ENCODE results near the gene EFCAB7.
A peak's percentile ranks its signal among the peaks of the same experiment; 100 is the strongest.

EFCAB7 gene

GRCh38 chr1:63607322-63607721 is 84.0 kb downstream of the EFCAB7 start:
- DNase-seq = no peak

GRCh38 chr1:63611231-63611630 is 87.9 kb downstream of the EFCAB7 start:
- DNase-seq = no peak

DNA sequence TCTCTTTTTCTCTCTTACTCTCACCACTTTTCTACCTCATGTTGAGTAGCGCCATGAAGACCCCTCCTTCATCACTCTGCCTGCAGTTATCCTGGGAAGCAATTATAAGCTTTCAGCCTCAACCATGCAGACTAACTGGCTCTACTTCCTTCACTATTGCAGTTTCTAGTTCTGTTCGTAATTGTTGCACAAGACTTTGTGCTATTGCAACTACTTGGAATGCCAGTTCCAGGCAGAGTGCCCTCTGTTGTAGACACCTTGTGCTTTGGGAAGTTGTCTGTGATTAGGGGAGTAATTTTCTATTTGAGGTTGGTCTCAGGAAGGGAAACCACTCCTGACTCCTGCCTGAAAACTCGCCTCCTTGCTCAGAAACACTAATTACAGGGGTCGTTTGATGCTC is 89.2 kb downstream of the EFCAB7 start:
- DNase-seq = no peak

DNA sequence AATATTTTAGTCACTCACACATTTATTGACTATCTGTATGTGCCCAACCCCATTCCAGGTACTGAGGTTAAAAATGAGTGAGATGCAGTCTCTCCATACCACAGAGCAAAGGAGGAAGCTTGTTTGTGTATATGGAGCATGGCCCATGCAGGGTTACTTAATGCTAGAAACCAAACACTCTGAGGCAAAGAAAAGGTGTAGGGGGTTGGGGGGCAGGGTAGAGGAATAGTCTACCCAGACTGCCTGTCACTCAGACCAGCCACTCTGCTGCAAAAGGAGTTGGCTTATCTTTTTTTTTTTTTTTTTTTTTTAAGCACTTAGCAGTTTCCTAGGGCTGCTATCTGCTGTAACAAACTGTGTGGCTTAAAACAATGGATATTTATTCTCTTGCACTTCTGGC is 89.6 kb downstream of the EFCAB7 start:
- DNase-seq = no peak

GRCh38 chr1:63615768-63616420 is 92.6 kb downstream of the EFCAB7 start:
- peak; percentile 71 for DNase-seq

DNA sequence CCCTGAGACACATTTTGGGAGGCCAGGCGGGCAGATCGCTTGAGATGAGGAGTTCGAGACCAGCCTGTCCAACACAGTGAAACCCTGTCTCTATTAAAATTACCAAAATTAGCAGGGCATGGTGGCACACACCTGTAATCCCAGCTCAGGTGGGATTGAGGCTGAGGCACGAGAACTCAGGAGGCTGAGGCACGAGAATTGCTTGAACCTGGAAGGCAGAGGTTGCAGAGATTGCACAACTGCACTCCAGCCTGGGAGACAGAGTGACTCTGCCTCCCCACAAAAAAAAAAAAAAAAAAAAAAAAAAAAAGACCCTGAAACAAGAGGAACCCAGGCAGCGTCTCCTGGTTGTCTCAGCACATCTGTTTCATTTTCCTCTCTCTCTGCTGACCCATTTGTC is 94.1 kb downstream of the EFCAB7 start:
- DNase-seq = no peak

- no peak for DNase-seq
These were observed 94.7 kb downstream of the EFCAB7 start for GRCh38 chr1:63618011-63618410.

GRCh38 chr1:63619558-63619957 is 96.2 kb downstream of the EFCAB7 start:
- no peak for DNase-seq

DNA sequence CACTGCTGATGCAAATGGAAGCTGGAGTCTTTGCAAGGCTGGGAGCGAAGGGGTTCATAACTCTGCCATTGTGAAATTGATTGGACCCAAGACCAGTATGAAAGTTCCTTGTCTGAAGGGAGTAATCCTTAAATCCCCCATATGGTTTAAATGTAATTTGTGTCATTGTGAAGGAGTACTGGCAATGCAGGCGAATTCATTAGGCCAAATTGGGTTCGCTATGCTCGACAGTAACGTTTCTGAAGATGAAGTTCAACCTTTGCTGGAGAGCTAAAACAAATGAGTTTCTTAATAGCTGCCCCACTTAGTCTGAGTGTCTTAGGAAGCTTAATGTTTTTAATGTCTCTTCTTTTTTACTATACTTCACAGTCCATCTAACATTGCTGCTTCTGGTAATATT is 97.3 kb downstream of the EFCAB7 start:
- no peak for DNase-seq

- no peak for DNase-seq
These were observed 97.8 kb downstream of the EFCAB7 start for GRCh38 chr1:63621075-63621474.

DNA sequence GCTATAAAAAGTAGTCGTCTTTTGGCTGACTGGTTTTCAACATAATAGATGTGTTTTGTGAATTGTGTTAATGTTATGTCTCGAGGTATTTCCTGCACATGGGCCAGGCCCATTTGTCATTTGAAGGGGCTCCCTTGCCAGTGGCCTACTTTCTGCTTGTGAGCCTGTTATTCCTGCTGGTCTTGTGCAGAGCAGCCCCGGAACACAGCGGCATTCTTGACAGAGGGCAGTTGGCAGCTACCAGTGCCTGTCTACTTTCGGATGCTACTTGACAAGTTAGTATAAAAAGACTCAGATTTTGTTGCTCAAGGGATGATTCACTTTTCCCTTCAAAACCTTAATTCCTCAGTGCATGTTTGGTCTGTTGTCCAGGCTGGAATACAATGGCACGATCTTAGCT is 98.4 kb downstream of the EFCAB7 start:
- DNase-seq = no peak
